OCI-LY7 (cell line): Measurements from ENCODE around the gene CGB5.

Experiments used
- CTCF ChIP-seq: fragments of 200-600 bp; sonication (generic); conservative IDR thresholded peaks from 2 replicates; pipeline ENCODE4 v1.5.1; 2014; ENCODE audit warnings: mild to moderate bottlenecking, antibody characterized with exemption, low read length, moderate library complexity, mixed read lengths
- EZH2phosphoT487 ChIP-seq: fragments of 200-600 bp; sonication (generic); IDR thresholded peaks from 2 replicates; pipeline ENCODE4 v1.6.1; 2018; ENCODE audit warnings: low read depth, borderline replicate concordance, mild to moderate bottlenecking, mixed run types, antibody characterized with exemption, low read length, moderate library complexity, mixed read lengths

GRCh38 chr19:49056101-49056901 is 12.7 kb downstream of the CGB5 start:
- no peak; the same call in 1 of the 2 replicates for TF ChIP-seq CTCF
- no peak for TF ChIP-seq EZH2phosphoT487
